ENCODE measurements around the gene MAPK8. TPM values are rescaled to one million over a fixed set of nuclear protein-coding genes. Genes with fewer than 3 reads are reported as not detected.

The MAPK8 gene
- total RNA-seq, 4 donors from 2014 or later = 27.4 to 43.5 (median 36.5) TPM

- TF ChIP-seq POLR2A (IDR thresholded peaks at IDR 0.05) (no peak), CTCF (IDR thresholded peaks at IDR 0.05) (no peak)
- WGBS, 2 donors = 79 to 87% methylated on average over 6 to 12 of the region's 19 CpGs
- Histone ChIP-seq H3K4me1 (peaks cover 0 to 11% (median 0%) of the 10 kb centered on the region in 3 donors), H3K36me3 (no peaks in the 10 kb centered on the region), H3K27ac (no peak overlapping the region), H3K9me3 (no peaks in the 10 kb centered on the region), H3K27me3 (peaks cover 0 to 15% (median 0%) of the 10 kb centered on the region in 4 donors), H3K4me3 (no peak overlapping the region)
- DNase-seq = no peak
- intact Hi-C loops (cut with DNase I) = no loop called here
These were observed 147.2 kb downstream of the MAPK8 start for GRCh38 chr10:48453451-48454301.

DNA sequence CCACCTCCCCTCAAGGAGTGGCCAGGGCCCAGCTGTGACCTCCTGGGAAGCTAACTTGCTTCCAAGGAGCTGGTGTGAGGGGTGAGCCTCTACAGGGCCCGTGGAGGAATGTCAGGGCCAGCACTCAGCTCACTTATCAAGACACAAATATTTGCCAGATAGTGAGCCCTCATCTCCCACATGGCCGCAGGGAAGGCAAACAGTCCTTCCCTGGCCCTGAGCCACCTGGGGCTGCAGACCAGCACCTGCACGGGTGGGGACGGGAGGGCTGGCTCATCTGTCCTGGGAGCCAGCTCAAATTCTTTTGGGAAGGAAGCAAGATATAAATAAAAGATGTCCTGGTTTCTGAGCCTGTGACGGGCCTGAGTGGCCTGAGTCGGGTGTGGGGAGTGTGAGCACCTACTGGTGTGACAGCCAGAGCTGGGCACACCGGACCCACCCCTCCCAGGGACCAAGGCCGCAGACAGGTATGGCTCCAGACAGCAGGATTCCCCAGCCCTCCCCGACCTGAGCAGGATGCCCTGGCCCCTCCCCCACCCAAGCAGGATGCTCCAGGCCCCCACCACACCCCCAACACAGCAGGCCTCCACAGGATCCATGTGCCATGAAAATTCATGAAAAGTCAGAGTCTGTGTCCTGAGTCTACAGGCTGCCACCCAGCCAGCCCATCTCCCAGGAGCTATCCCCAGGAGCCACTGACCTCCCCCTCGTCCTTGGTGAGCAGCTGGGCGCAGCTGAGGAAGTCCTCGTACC lies 148.0 kb downstream of the MAPK8 start:
- Histone ChIP-seq H3K4me3 (no peak overlapping the region), H3K36me3 (no peaks in the 10 kb centered on the region), H3K27ac (no peak overlapping the region), H3K9me3 (no peaks in the 10 kb centered on the region), H3K4me1 (peaks cover 0 to 11% (median 0%) of the 10 kb centered on the region in 3 donors), H3K27me3 (peaks cover 0 to 15% (median 0%) of the 10 kb centered on the region in 4 donors)
- intact Hi-C loops (cut with DNase I) = no loop called here
- 80% methylated on average over 7 of the region's 12 CpGs; no CpG with 5 or more reads in 1 of the 2 donors for WGBS, 2 donors
- no peak for DNase-seq
- TF ChIP-seq POLR2A (IDR thresholded peaks at IDR 0.05) (no peak), CTCF (IDR thresholded peaks at IDR 0.05) (no peak)

GRCh38 chr10:48455055-48455391 lies 148.5 kb downstream of the MAPK8 start:
- 89% methylated on average over 7 of the region's 11 CpGs; no CpG with 5 or more reads in 1 of the 2 donors for WGBS, 2 donors
- no peak overlapping the region for H3K4me3 ChIP-seq
- no peak overlapping the region for H3K27ac ChIP-seq
- no peaks in the 10 kb centered on the region for H3K9me3 ChIP-seq
- H3K36me3 ChIP-seq = no peaks in the 10 kb centered on the region
- TF ChIP-seq CTCF (IDR thresholded peaks at IDR 0.05) = no peak
- no peak for TF ChIP-seq POLR2A (IDR thresholded peaks at IDR 0.05)
- DNase-seq = no peak
- H3K4me1 ChIP-seq = peaks cover 0 to 11% (median 0%) of the 10 kb centered on the region in 3 donors
- H3K27me3 ChIP-seq = peaks cover 0 to 15% (median 0%) of the 10 kb centered on the region in 4 donors
- intact Hi-C loops (cut with DNase I) = no loop called here

DNA sequence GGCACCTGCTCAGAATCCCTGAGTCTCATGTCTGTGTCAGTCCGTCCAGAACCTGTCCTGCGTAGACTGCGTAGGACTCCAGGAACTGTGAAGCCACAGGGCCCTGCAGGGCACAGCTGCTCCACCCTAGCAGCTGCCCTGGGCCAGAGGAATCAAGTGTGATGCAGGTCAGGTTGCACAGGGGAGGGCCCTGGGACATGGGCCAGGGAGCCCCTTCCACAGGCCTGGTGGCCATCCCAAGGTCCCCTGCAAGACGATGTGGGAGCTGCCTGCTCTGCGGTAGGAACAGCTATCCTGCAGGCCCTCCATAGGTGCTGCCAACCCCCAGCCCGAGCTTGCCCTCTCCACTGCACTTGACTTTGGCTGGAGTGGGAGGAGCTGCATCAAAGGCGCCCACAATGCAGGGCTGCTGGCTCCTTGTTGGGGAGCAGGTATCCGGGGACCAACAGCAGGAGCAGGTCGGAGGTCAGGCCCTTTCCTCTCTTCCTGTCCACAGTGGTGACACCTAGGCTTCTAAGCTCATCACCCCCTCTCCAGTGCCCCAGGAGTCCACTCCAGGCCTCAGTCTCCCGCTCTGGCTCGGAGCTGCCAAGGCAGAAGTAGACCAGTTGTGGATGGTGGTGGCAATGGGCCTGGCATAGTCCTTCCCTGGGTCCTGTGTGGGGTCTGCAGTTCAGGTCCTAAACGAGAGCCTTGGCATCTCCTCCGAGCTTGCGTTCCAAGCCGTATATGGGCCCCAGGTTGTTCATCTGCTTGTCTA lies 149.1 kb downstream of the MAPK8 start:
- Histone ChIP-seq H3K9me3 (no peaks in the 10 kb centered on the region), H3K36me3 (no peaks in the 10 kb centered on the region), H3K27ac (no peak overlapping the region), H3K27me3 (peaks cover 0 to 15% (median 0%) of the 10 kb centered on the region in 4 donors), H3K4me3 (no peak overlapping the region), H3K4me1 (peaks cover 0 to 11% (median 0%) of the 10 kb centered on the region in 3 donors)
- intact Hi-C loops (cut with DNase I) = no loop called here
- 100% methylated on average over 4 of the region's 15 CpGs; no CpG with 5 or more reads in 1 of the 2 donors for WGBS, 2 donors
- no peak for TF ChIP-seq POLR2A (IDR thresholded peaks at IDR 0.05)
- TF ChIP-seq CTCF (IDR thresholded peaks at IDR 0.05) = no peak
- DNase-seq = no peak
